Measurements from ENCODE around the gene IFT27. TPM values are rescaled to one million over a fixed set of nuclear protein-coding genes. Genes with fewer than 3 reads are reported as not detected.

IFT27 gene
- total and polyA plus RNA-seq, 12 donors: 19.6 to 63.6 (median 26.3) TPM

DNA sequence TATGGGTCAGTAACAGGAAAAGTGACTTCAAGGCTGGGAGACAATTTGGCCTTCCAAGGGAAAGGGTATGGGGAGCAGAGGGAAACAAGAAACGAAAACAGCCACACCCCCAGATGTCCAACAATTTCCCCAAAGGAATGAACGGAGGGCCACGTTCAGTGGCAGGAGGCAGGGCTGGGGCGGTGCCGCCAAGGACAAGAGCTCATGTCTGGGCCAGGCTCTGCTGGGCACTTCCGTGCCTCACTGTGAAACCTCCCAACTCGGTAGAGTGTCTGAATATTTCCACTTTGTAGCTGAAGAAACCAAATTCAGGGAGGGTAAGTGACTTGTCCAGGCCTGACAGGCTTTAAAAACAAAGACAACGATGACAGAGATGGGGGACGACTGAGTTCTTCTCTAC is 11.9 kb downstream of the IFT27 start:
- Histone ChIP-seq H3K27ac (no peak overlapping the region), H3K4me3 (no peak overlapping the region), H3K27me3 (no peaks in the 10 kb centered on the region), H3K9me3 (no peaks in the 10 kb centered on the region), H3K4me1 (peaks cover 0 to 9% (median 3%) of the 10 kb centered on the region in 9 donors), H3K36me3 (peaks cover 0 to 71% (median 0%) of the 10 kb centered on the region in 9 donors)
- ATAC-seq: no peak
- WGBS, 2 donors: 91 to 95% methylated on average over 9 of the region's 9 CpGs
- no peak for DNase-seq
- intact Hi-C loops (cut with DNase I): loop anchor here in 2 of 10 donors (10.0 kb wide), 1 partner anchor 219 kb away; no protein-coding TSS in a partner anchor
- TF ChIP-seq, protein P1, sequence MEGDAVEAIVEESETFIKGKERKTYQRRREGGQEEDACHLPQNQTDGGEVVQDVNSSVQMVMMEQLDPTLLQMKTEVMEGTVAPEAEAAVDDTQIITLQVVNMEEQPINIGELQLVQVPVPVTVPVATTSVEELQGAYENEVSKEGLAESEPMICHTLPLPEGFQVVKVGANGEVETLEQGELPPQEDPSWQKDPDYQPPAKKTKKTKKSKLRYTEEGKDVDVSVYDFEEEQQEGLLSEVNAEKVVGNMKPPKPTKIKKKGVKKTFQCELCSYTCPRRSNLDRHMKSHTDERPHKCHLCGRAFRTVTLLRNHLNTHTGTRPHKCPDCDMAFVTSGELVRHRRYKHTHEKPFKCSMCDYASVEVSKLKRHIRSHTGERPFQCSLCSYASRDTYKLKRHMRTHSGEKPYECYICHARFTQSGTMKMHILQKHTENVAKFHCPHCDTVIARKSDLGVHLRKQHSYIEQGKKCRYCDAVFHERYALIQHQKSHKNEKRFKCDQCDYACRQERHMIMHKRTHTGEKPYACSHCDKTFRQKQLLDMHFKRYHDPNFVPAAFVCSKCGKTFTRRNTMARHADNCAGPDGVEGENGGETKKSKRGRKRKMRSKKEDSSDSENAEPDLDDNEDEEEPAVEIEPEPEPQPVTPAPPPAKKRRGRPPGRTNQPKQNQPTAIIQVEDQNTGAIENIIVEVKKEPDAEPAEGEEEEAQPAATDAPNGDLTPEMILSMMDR (IDR thresholded peaks at IDR 0.05): no peak

DNA sequence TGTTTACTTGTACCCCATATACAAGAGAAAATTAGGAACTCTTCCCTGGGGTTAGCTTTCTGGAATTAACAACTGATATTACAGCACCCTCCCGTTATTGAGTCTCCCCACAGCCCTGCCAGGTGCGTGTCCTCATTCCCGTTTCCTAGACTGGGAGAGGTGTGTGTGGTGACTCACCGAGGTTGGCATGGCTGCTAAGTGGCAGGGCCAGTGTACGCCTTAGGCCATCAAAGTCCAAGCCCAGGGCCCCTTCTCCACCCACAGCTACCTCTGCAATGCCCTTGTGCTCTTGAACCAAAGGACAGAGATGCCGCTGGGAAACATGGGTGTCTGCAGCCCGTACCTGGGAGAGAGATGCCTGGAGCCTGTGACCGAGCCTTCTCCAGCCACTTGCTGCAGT is 12.3 kb downstream of the IFT27 start:
- intact Hi-C loops (cut with DNase I): loop anchor here in 2 of 10 donors (10.0 kb wide), 1 partner anchor 219 kb away; no protein-coding TSS in a partner anchor
- TF ChIP-seq, protein P1 (IDR thresholded peaks at IDR 0.05): no peak

DNA sequence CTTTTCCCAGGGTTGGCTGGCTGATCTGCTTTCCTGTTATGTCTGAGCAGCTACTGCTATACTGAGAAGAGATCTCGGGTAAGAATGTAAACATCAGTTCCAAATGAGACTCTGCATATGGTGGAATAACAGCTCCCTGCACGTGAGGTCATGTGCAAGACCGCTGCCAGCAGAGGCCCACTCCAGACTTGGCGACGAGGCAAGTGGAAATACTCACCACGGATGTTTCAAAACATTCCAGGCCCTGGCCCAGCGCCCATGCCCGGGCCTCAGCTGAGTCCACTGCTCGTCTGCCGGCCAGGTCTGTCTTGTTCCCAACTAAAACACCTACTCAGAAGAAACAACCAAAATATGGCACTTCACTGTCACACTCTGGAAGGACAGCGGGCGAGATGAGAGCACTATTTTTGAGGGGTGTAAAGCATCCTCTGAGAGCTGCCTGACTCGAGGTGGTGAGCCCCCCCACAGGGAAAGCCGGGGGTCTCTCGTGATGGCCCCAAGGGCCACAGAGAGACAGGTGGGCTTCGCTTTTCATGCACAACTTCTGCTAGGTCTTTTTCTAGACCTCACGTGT is 13.1 kb downstream of the IFT27 start:
- no peak overlapping the region for H3K4me3 ChIP-seq
- TF ChIP-seq, protein P1 (IDR thresholded peaks at IDR 0.05): no peak
- peaks cover 0 to 72% (median 0%) of the 10 kb centered on the region in 9 donors for H3K36me3 ChIP-seq
- DNase-seq (peak; percentile 57 to 70), ATAC-seq (peak in 7 of 8 donors; percentile 43 to 85 (median 78))
- H3K27me3 ChIP-seq: no peaks in the 10 kb centered on the region
- no peak overlapping the region for H3K27ac ChIP-seq
- 56 to 70% methylated on average over 17 of the region's 17 CpGs for WGBS, 2 donors
- intact Hi-C loops (cut with DNase I): loop anchor here in 2 of 10 donors (10.0 kb wide), 1 partner anchor 218 kb away; no protein-coding TSS in a partner anchor
- no peaks in the 10 kb centered on the region for H3K9me3 ChIP-seq
- H3K4me1 ChIP-seq: peaks cover 0 to 9% (median 3%) of the 10 kb centered on the region in 9 donors

More for the DNA sequence above, 12.3 kb downstream of the IFT27 start:
- no peak for ATAC-seq
- H3K4me1 ChIP-seq: peaks cover 0 to 9% (median 3%) of the 10 kb centered on the region in 9 donors
- no peaks in the 10 kb centered on the region for H3K27me3 ChIP-seq
- H3K4me3 ChIP-seq: no peak overlapping the region
- H3K27ac ChIP-seq: no peak overlapping the region
- H3K36me3 ChIP-seq: peaks cover 0 to 72% (median 0%) of the 10 kb centered on the region in 9 donors
- 92 to 97% methylated on average over 8 of the region's 8 CpGs for WGBS, 2 donors
- DNase-seq: no peak
- no peaks in the 10 kb centered on the region for H3K9me3 ChIP-seq

DNA sequence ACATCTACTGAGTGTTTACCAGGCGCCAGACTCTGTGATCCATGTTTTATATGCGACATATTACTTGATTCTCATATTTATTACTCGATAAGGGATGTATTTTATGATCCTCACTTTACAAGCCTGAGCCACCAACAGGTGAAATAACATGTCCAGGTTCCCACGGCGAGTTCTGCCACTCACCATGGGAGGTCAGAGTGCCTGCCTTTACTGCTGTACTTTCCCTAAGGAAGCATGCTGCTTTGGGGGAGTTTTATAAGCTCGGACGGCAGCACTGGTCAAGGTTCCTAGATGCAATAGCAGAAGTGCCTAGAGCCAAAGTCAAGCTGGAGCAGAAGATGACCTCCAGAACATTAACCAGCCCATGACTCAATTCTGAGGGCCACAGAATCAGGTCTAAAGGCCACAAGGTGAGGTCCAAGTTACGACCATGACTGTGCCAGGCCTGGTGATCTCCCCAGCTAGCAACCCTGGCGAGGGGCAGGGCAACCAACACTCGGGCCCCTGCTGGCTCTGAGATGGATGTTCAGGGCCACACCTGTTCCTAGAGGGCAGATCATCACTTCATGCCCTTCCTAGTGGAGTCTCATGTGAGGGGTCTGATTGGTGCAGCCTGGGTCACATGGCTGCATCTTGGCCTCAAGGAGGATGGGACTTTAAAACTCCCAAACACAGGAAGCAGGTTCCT is 14.2 kb downstream of the IFT27 start:
- DNase-seq (no peak), ATAC-seq (no peak)
- H3K27ac ChIP-seq: no peak overlapping the region
- H3K36me3 ChIP-seq: peaks cover 0 to 64% (median 0%) of the 10 kb centered on the region in 9 donors
- no peaks in the 10 kb centered on the region for H3K27me3 ChIP-seq
- H3K4me1 ChIP-seq: peaks cover 0 to 9% (median 3%) of the 10 kb centered on the region in 9 donors
- intact Hi-C loops (cut with DNase I): loop anchor here in 2 of 10 donors (10.0 kb wide), 1 partner anchor 217 kb away; no protein-coding TSS in a partner anchor
- 94% methylated on average over 10 of the region's 10 CpGs for WGBS, 2 donors
- H3K4me3 ChIP-seq: no peak overlapping the region
- TF ChIP-seq, protein P1 (IDR thresholded peaks at IDR 0.05): no peak
- no peaks in the 10 kb centered on the region for H3K9me3 ChIP-seq

Data from heart right ventricle (tissue), 16 donors.